NCI-H1417 treated with DMSO at 0.1 percent for 48 hours (cell line): ENCODE results near the gene COMMD7.
"Not testable (repeated sequence)": the region's sequence is repeated elsewhere in the genome, so short reads cannot be mapped to it uniquely, and the experiment has no call there.

Experiments
- DNase-seq: peaks from one replicate; lab custom pipeline; 2025; lab: John Stamatoyannopoulos, UW

Gene COMMD7

GRCh38 chr20:32765230-32765875 lies 22.1 kb upstream of the COMMD7 start:
- DNase-seq: not testable (repeated sequence)

DNA sequence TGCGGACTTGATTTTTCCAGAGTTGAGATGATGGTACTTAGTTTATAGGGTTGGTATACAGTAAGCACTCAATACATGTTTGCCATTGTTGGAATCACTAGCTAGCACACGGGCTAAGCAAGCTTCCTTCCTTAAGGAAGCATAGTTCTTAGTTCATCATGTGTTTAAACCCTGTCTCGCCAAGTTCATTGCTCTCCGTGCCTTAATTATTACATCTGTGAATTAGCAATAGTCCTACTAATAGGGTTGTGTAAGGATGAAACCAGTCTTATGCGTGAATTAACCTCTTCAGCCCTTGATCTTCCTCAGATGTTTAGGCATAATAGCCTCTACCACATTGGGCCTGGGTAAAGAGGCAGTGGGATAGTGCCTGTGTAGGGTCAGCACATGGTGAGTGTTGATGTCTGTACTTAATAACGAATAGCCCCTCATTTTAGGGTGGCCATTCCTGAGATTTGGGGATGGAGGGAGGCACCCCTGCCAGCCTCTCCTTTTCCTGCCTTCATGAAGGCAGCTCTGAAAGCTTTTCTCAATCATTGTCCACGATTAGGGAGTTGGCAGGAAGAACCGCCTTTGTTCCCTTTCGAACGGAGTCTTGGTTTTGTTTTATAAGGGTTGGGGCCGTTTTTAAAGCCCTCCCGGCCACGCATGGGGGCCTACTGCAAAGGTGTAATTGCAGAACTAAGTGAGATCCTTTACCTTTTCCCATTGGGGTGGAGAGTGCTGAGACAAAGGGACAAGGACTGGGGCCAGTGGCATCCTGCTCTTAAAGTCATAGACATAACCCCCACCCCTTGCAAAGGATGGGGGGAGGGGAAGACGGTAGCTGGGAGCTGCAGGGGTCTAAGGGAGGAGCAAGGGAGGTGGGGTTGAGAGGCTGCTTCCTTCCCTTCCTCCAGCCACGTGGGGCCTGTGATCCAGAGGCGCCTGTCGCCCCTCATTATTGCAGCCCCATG lies 21.0 kb upstream of the COMMD7 start:
- no peak for DNase-seq

DNA sequence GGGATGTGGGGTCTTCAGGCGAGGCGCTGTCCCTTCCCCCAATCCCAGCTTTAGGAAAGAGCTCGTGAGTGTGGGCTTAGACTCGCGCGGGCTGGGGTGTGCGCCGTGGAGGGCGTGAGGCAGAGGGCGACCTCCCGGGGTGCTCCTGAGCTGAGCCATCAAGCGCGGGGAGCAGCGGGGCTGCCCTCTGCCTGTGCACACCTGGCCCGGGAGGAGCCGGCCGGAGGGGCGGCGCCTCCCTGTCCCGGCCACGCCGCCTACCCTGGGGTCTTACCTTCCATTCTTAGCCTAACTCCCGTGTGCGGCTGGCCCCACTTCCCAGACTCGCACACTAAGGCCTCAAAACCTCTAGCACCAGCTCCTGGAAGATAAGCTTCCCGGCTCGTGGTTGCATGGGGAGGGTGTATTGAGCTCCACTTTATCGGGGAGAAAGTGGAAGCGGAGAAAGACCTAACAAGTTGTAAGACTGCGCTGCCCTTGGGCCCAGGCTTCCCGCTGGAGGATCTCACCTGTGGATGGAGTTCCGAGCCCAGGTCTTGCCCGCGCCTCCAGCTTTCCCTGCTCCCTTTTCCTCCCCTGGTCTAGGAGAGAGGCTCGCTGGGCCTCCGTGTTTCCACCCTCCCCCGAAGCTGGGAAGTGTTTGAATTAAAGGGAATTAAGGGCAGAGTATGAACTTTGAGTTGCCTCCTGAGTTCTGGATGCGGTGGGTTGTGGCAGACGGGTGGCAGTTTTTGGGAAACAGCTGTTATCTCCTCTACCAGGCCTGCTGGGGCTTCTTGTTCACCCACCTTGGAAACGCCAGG lies 20.1 kb upstream of the COMMD7 start:
- no peak for DNase-seq

- DNase-seq: no peak
Observed at GRCh38 chr20:32762754-32763201, 19.5 kb upstream of the COMMD7 start.

- DNase-seq: no peak
Observed at GRCh38 chr20:32761831-32762753, 18.8 kb upstream of the COMMD7 start, which contains the start of gene DNMT3B. DNMT3B (plus strand) TSS chr20:32762385; CDS start chr20:32780324, 17,939 bp downstream.

GRCh38 chr20:32761417-32761830 lies 18.2 kb upstream of the COMMD7 start:
- DNase-seq: no peak

- no peak for DNase-seq
Observed at GRCh38 chr20:32756156-32756555, 12.9 kb upstream of the COMMD7 start.

GRCh38 chr20:32753731-32754130 lies 10.5 kb upstream of the COMMD7 start:
- DNase-seq: no peak

- no peak for DNase-seq
Observed at GRCh38 chr20:32752458-32753250, 9.4 kb upstream of the COMMD7 start.

- DNase-seq: no peak
Observed at GRCh38 chr20:32751702-32752457, 8.6 kb upstream of the COMMD7 start.

DNA sequence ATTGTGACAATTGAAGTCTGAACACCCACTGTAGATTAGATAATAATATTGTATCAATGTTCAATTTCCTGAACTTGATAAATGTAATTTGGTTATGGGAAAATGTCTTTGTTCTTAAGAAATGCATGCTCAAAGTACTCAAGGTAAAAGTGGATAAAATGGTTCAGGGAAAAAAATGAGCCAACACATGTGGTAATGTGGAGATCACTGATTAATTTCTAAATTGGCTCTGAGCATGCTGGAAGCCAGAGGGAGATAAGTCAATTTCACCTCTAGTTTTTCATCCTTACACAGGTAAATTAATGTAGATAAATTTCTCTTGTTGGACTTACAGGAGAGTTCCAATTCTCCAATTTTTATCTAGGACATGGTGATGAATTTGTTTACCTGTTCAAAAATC lies 8.0 kb upstream of the COMMD7 start:
- no peak for DNase-seq

- DNase-seq: no peak
Observed at GRCh38 chr20:32749914-32750637, 6.8 kb upstream of the COMMD7 start.

DNA sequence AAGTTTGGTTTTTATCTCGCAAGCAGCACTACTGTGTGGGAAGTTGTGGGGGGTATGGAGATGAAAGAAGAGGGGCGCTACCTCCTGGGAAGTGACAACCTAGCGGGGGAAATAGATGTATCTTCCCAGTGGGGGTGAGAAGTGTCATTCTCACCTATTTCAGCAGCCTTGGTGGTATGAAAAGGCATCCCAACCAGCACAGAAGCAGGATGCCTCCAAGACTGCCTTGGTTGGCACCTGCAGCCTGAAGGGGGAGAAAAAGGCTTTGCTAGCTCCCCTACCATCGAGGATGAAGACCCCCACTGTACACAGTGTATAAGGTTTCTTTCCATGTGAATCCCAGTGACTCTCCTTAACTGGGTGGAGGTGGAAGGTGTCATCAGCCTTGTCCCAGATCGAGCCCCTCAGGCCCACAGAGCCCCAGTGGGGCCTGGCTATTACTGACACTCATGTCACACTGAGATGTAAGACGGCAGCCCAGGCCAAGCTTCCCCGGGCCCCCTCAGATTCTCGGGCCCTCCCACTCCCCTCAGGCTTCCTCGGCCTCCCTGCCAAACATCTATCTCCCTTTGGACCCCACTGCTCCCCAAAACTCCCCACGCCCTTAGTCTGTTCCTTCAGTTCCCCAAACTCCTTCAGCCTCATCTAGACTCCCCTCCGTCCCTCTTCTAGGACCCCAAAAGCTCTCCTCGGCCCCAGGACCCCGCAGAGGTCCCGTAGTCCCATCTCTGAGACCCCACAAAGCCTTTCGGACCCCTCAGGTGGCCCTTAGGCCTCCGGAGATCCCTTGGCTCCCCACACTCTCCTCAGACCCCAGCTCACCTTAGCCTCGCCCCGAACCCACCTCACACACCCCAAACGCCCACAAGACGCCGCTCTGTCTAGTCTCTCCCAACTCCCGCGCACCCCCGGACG lies 688 bp downstream of the COMMD7 start:
- no peak for DNase-seq

DNA sequence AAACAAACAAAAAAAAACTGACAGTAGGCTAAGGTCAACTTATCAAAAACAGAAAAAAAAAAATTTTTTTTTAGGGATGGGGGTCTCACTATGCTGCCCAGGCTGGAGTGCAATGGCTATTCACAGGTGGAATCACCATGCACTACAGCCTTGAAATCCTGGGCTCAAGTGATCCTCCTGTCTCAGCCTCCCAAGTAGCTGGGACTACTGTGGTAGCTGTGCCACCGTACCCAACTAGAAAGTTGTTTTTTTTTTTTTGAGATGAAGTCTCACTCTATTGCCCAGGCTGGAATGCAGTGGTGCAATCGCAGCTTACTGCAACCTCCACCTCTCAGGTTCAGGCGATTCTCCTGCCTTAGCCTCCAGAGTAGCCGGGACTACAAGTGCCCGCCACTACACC lies 2.1 kb downstream of the COMMD7 start:
- no peak for DNase-seq

- no peak for DNase-seq
Observed at GRCh38 chr20:32737371-32738223, 5.7 kb downstream of the COMMD7 start.

GRCh38 chr20:32731882-32732266 lies 11.4 kb downstream of the COMMD7 start:
- no peak for DNase-seq

DNA sequence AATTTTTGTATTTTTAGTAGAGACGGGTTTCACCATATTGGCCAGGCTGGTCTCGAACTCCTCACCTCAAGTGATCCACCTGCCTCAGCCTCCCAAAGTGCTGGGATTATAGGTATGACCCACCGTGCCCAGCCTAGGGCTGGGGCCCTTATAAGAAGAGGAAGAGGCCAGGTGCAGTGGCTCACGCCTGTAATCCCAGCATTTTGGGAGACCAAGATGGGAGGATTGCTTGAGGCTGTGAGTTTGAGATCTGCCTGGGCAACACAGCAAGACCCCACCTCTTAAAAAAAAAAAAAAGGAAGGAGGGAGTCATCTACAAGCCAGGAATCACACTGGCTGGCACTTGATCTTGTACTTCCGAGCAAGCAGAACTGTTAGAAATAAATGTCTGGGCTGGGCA lies 13.9 kb downstream of the COMMD7 start:
- DNase-seq: not testable (repeated sequence)
